H1 (cell line): Measurements from ENCODE around the gene TMEM54. TPM values are rescaled to one million over a fixed set of nuclear protein-coding genes. Genes with fewer than 3 reads are reported as not detected.

Experiments
- CTCF ChIA-PET: fragments of 300-600 bp; sonication (Branson Sonifier 250); formaldehyde crosslinking; loops from one replicate; lab custom pipeline; 2021; ENCODE audit not compliant: partially characterized antibody; lab: Charles Lee
- POLR2A ChIA-PET: fragments of 300-600 bp; sonication (Branson Sonifier 250); formaldehyde crosslinking; loops from one replicate; lab custom pipeline; 2021; ENCODE audit warnings: inconsistent platforms; ENCODE audit not compliant: partially characterized antibody; lab: Charles Lee
- DNase-seq, 2 experiments: peaks; one replicate each; pipeline versions ENCODE4 v3.0.0 to v3.0.0-alpha.2; 2010 to 2022; ENCODE audit warnings: low spot score in 2 of 2, low read depth in 1 of 2, mixed read lengths in 1 of 2
- FAIRE-seq: peaks from 2 replicates; lab custom pipeline; 2011; peaks lifted over from hg19 to GRCh38; lab: Jason Lieb, UNC
- H2AFZ ChIP-seq: 2 replicates; pipeline ENCODE4 v1.8.1; 2012; ENCODE audit warnings: low read length, inconsistent platforms
- H2AK5ac ChIP-seq: 2 replicates; pipeline ENCODE4 v1.6.1; 2013; ENCODE audit warnings: low read depth, low read length
- H2BK120ac ChIP-seq: replicated peaks from 2 replicates; pipeline ENCODE3; 2013; ENCODE audit warnings: low read depth, low read length, inconsistent platforms
- H2BK12ac ChIP-seq: 2 replicates; pipeline ENCODE4 v1.6.1; 2013; ENCODE audit warnings: low read depth, low read length
- H2BK15ac ChIP-seq: 2 replicates; pipeline ENCODE4 v1.6.1; 2013; ENCODE audit warnings: low read length
- H2BK20ac ChIP-seq: 2 replicates; pipeline ENCODE4 v1.6.1; 2013; ENCODE audit warnings: low read length
- H2BK5ac ChIP-seq: 2 replicates; pipeline ENCODE4 v1.6.1; 2013; ENCODE audit warnings: low read depth, low read length
- H3K14ac ChIP-seq: 2 replicates; pipeline ENCODE4 v1.6.1; 2013; ENCODE audit warnings: inconsistent platforms; ENCODE audit not compliant: insufficient read length
- H3K18ac ChIP-seq: 2 replicates; pipeline ENCODE4 v1.6.1; 2013; ENCODE audit warnings: low read length; ENCODE audit errors: extremely low read depth
- H3K23ac ChIP-seq: 2 replicates; pipeline ENCODE4 v1.6.1; 2013; ENCODE audit warnings: inconsistent platforms; ENCODE audit not compliant: insufficient read length
- H3K23me2 ChIP-seq: 2 replicates; pipeline ENCODE4 v1.6.1; 2013; ENCODE audit warnings: low read depth, low read length
- H3K27ac ChIP-seq: 2 replicates; pipeline ENCODE4 v1.6.1; 2011; ENCODE audit warnings: low read depth, low read length, inconsistent platforms
- H3K27me3 ChIP-seq, 4 experiments: replicated peaks in 1 of 4; 1 replicate in 1 of 4; 2 replicates in 3 of 4; pipeline versions ENCODE4 v1.6.1 to v1.8.1; 2011 to 2013; ENCODE audit warnings: low read length in 3 of 4, mild to moderate bottlenecking in 3 of 4, inconsistent platforms in 2 of 4, mixed read lengths in 2 of 4, moderate library complexity in 1 of 4; ENCODE audit not compliant: control insufficient read depth in 3 of 4, insufficient read depth in 3 of 4; ENCODE audit errors: extremely low read depth in 1 of 4
- H3K36me3 ChIP-seq, 4 experiments: 2 replicates each; pipeline versions ENCODE4 v1.6.1 to v1.8.1; 2011 to 2013; ENCODE audit warnings: mild to moderate bottlenecking in 4 of 4, low read length in 3 of 4, moderate library complexity in 2 of 4, control low read depth in 1 of 4, inconsistent platforms in 1 of 4; ENCODE audit not compliant: insufficient read depth in 4 of 4, control insufficient read depth in 2 of 4
- H3K4ac ChIP-seq: replicated peaks from 2 replicates; pipeline ENCODE3; 2013; ENCODE audit warnings: low read length, low read depth, mixed read lengths, inconsistent platforms; ENCODE audit not compliant: insufficient read length
- H3K4me1 ChIP-seq, 4 experiments: replicated peaks in 1 of 4; 1 replicate in 1 of 4; 2 replicates in 3 of 4; pipeline versions ENCODE4 v1.6.1 to v1.8.1; 2011 to 2013; ENCODE audit warnings: low read length in 3 of 4, inconsistent platforms in 2 of 4, mixed read lengths in 1 of 4; ENCODE audit not compliant: insufficient read depth in 4 of 4, control insufficient read depth in 3 of 4
- H3K4me2 ChIP-seq, 2 experiments: 2 replicates each; pipeline versions ENCODE4 v1.6.1 to v1.8.1; 2011 to 2013; ENCODE audit warnings: low read depth in 2 of 2, low read length in 2 of 2, control low read depth in 1 of 2, inconsistent platforms in 1 of 2, mild to moderate bottlenecking in 1 of 2; ENCODE audit not compliant: insufficient read depth in 1 of 2
- H3K4me3 ChIP-seq, 4 experiments: fragments of 200-600, 300-600 bp in 1 of 4; sonication (generic), shearing (Covaris generic), sonication (Bioruptor Twin) in 1 of 4; 2 replicates each; pipeline versions ENCODE4 v1.5.1 to v1.8.1; 2011 to 2016; ENCODE audit warnings: low read length in 4 of 4, low read depth in 3 of 4, control low read depth in 2 of 4, inconsistent platforms in 2 of 4, mild to moderate bottlenecking in 2 of 4, mixed read lengths in 1 of 4, moderate library complexity in 1 of 4; ENCODE audit not compliant: insufficient read depth in 2 of 4; ENCODE audit errors: extremely low read depth in 1 of 4
- H3K56ac ChIP-seq: replicated peaks from 2 replicates; pipeline ENCODE3; 2013; ENCODE audit warnings: low read depth, mild to moderate bottlenecking, mixed read lengths, low read length, inconsistent platforms; ENCODE audit not compliant: insufficient read length
- H3K79me1 ChIP-seq: 2 replicates; pipeline ENCODE4 v1.6.1; 2013; ENCODE audit warnings: low read depth, low read length, control low read depth
- H3K79me2 ChIP-seq, 2 experiments: 2 replicates each; pipeline versions ENCODE4 v1.6.1 to v1.8.1; 2012 to 2013; ENCODE audit warnings: low read length in 2 of 2, mild to moderate bottlenecking in 2 of 2, inconsistent platforms in 1 of 2; ENCODE audit not compliant: insufficient read depth in 2 of 2, control insufficient read depth in 1 of 2
- H3K9ac ChIP-seq, 4 experiments: replicated peaks in 1 of 4; 1 replicate in 1 of 4; 2 replicates in 3 of 4; pipeline versions ENCODE4 v1.6.1 to v1.8.1; 2011 to 2013; ENCODE audit warnings: low read depth in 3 of 4, low read length in 3 of 4, control low read depth in 2 of 4, mild to moderate bottlenecking in 2 of 4, moderate library complexity in 2 of 4, inconsistent platforms in 1 of 4; ENCODE audit errors: extremely low read depth in 1 of 4
- H3K9me3 ChIP-seq, 2 experiments: 2 replicates each; pipeline versions ENCODE4 v1.6.1 to v1.8.1; 2012 to 2013; ENCODE audit warnings: mild to moderate bottlenecking in 2 of 2, moderate library complexity in 2 of 2, control low read depth in 1 of 2, inconsistent platforms in 1 of 2, low read depth in 1 of 2, low read length in 1 of 2, mixed read lengths in 1 of 2; ENCODE audit not compliant: insufficient read depth in 2 of 2
- H4K20me1 ChIP-seq, 2 experiments: replicated peaks in 1 of 2; 2 replicates each; pipeline versions ENCODE3 to v1.8.1; 2011 to 2013; ENCODE audit warnings: inconsistent platforms in 2 of 2, low read length in 2 of 2, mild to moderate bottlenecking in 1 of 2; ENCODE audit not compliant: insufficient read depth in 2 of 2, control insufficient read depth in 1 of 2
- H4K5ac ChIP-seq: 2 replicates; pipeline ENCODE4 v1.6.1; 2013; ENCODE audit warnings: low read length, low read depth, mixed read lengths, inconsistent platforms; ENCODE audit not compliant: insufficient read length
- H4K8ac ChIP-seq: 2 replicates; pipeline ENCODE4 v1.8.0; 2013; ENCODE audit warnings: mild to moderate bottlenecking, moderate library complexity, low read length, inconsistent platforms; ENCODE audit not compliant: insufficient read depth; ENCODE audit errors: extremely low read depth
- H4K91ac ChIP-seq: replicated peaks from 2 replicates; pipeline ENCODE3; 2013; ENCODE audit warnings: low read length, mixed read lengths, inconsistent platforms; ENCODE audit not compliant: insufficient read length
- CEBPB ChIP-seq: IDR thresholded peaks from 2 replicates; pipeline ENCODE4 v1.6.1; 2012; ENCODE audit warnings: low read depth, low read length
- FOSL1 ChIP-seq: IDR thresholded peaks from 2 replicates; pipeline ENCODE4 v1.6.1; 2011; ENCODE audit warnings: mild to moderate bottlenecking, low read depth, low read length, moderate library complexity; ENCODE audit not compliant: insufficient read depth
- TEAD4 ChIP-seq: IDR thresholded peaks from 2 replicates; pipeline ENCODE4 v1.6.1; 2012; ENCODE audit warnings: low read depth, low read length, inconsistent platforms, mixed read lengths
- WGBS, 2 experiments: shearing (Covaris generic) in 1 of 2; methylation state at CpG; one replicate each; pipeline versions ENCODE4 v1.1.6 to v1.1.7; 2013 to 2015; ENCODE audit warnings: low lambda C conversion rate in 2 of 2, mixed read lengths in 2 of 2, inconsistent platforms in 1 of 2, low coverage in 1 of 2, missing lambda C conversion rate in 1 of 2; ENCODE audit not compliant: insufficient replicate concordance in 2 of 2, insufficient coverage in 1 of 2, insufficient read length in 1 of 2; ENCODE audit errors: extremely low coverage in 1 of 2, missing lambda C conversion rate in 1 of 2; 5-methylcytosine and 5-hydroxymethylcytosine counted together
- polyA plus RNA-seq, 7 experiments: library from polyadenylated mRNA; depleted of rRNA in 3 of 7; stranded (reverse) in 5 of 7; unstranded in 2 of 7; fragments of >200 nt in 5 of 7; fragments of 200-250 nt in 2 of 7; gene quantifications; 1 replicate in 5 of 7; 2 replicates in 1 of 7; 4 replicates in 1 of 7; pipeline versions ENCODE4 v1.2.1 to v1.2.3, GENCODE V29; 2011 to 2013; ENCODE audit warnings: missing spikeins in 2 of 7, mixed read lengths in 2 of 7
- total RNA-seq: library from RNA; stranded (reverse); fragmentation: NEBNext Ultra II Directional; extraction: Animal tissue kit (Norgen Biotek cat#: 25700); gene quantifications from 2 replicates; pipeline ENCODE4 v1.2.1, GENCODE V29; 2021

TMEM54 gene
- total and polyA plus RNA-seq, 2 of the 8 experiments (the other 6 are each of a cell fraction or from before 2014, with no cell fraction given), result 9.5 to 58.7 TPM

- FAIRE-seq (no peak), DNase-seq (no peak)
- no peak overlapping the region for H2AK5ac ChIP-seq
- ChIA-PET CTCF (interaction anchor here (0.7 to 19.0 kb wide), 8 partner anchors 14 to 467 kb away, joined by 3 to 382 read pairs (median 3); partner anchors contain the start of genes AZIN2 and HPCA), POLR2A (interaction anchor here (1.3 kb wide), 1 partner anchor 61 kb away, joined by 4 read pairs; the partner anchor contains the start of gene YARS1)
- H3K23me2 ChIP-seq, result no peaks in the 10 kb centered on the region
- H4K20me1 ChIP-seq, result peaks cover 0 to 3% of the 10 kb centered on the region in 2 experiments
- H2BK120ac ChIP-seq, result no peak overlapping the region
- H3K4me3 ChIP-seq, result no peak overlapping the region
- no peak overlapping the region for H3K23ac ChIP-seq
- no peaks in the 10 kb centered on the region for H3K36me3 ChIP-seq
- no peaks in the 10 kb centered on the region for H3K27me3 ChIP-seq
- WGBS, 2 experiments, result 79% methylated on average over 6 of the region's 6 CpGs; no CpG with 5 or more reads in 1 of the 2 experiments
- no peak overlapping the region for H3K4ac ChIP-seq
- no peak overlapping the region for H3K27ac ChIP-seq
- H3K18ac ChIP-seq, result no peak overlapping the region
- H4K8ac ChIP-seq, result no peak overlapping the region
- no peaks in the 10 kb centered on the region for H3K79me2 ChIP-seq
- no peaks in the 10 kb centered on the region for H3K9me3 ChIP-seq
- no peak overlapping the region for H4K91ac ChIP-seq
- H3K4me2 ChIP-seq, result no peak overlapping the region
- H3K4me1 ChIP-seq, result peaks cover 3 to 28% (median 14%) of the 10 kb centered on the region in 4 experiments
- no peak overlapping the region for H2BK5ac ChIP-seq
- no peak overlapping the region for H2BK20ac ChIP-seq
- no peaks in the 10 kb centered on the region for H3K79me1 ChIP-seq
- no peak overlapping the region for H4K5ac ChIP-seq
- H2AFZ ChIP-seq, result no peak overlapping the region
- no peak overlapping the region; a peak in 1 of 7 replicates for H3K9ac ChIP-seq
- no peak overlapping the region for H3K56ac ChIP-seq
- peak overlapping the region; percentile 44; the same call in 1 of the 2 replicates for H2BK12ac ChIP-seq
- no peak overlapping the region for H2BK15ac ChIP-seq
- TF ChIP-seq FOSL1, result no peak
- 0 out of 2 replicates have a peak, but pooled peaks have one; percentile 32 for TF ChIP-seq TEAD4
- TF ChIP-seq CEBPB, result peak; percentile 67; the same call in 1 of the 2 replicates
- TF ChIP-seq, all 59 proteins: peak for 2
- H3K14ac ChIP-seq, result no peak overlapping the region
Measured at GRCh38 chr1:32878183-32878582, 23.0 kb downstream of the TMEM54 start.
